HG02763 (cell line): ENCODE results near the gene CITED4.

Experiments used
- ATAC-seq: cut with Tn5 transposase; IDR thresholded peaks from one replicate; pipeline ENCODE4 v1.9.1; 2021; ENCODE audit warnings: mild to moderate bottlenecking, moderate library complexity; ENCODE audit not compliant: unreplicated experiment

CITED4 gene

DNA sequence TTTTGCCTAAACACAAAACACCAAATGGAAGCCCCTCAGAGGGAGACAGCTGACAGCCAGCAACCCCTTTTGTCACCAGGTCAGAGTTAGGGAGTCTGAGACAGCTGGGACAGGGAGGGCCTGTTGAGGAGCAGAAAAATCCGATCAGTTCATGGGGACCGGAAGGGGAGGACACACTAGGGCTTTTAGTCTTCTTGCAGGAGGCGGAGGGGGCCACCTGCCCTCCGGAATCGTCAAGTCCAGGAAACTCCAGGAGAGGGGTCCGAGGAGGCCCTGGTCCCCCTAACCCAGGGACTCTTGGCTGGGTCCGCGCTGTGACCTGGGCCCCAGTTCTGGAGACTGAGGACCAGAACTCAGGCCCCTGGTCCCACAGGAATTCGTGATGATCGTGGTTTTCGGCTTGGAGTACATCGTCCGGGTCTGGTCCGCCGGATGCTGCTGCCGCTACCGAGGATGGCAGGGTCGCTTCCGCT lies 44.3 kb downstream of the CITED4 start:
- no peak for ATAC-seq

DNA sequence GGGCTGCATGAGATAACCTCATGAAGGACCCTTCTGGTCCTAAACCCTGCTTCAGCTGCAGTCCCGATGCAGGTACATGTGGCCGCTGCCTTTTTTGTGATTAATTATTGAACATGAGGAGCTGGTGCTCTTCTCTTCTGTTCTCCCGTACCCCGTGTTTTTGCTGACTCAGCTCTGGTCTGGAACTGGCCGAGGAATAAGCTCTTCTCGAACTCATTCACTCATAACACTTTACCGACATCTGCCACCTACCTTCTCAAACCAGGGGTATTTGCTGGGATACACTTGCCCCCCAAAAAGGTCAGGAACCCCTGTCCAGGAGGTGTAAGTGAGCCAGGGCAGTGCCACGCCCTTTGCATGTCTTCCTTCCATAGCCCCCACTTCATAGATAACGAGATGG lies 46.7 kb downstream of the CITED4 start:
- no peak for ATAC-seq
